OCI-LY7 (cell line): ENCODE data around the gene GPN1. TPM values are rescaled to one million over a fixed set of nuclear protein-coding genes. Genes with fewer than 3 reads are reported as not detected.
"Not testable (repeated sequence)": the region's sequence is repeated elsewhere in the genome, so short reads cannot be mapped to it uniquely, and the experiment has no call there.

Source experiments
- BruUV-seq: library from RNA; stranded (reverse); fragments of 400-500 nt; replicated peaks from 2 replicates; lab custom pipeline; 2021; lab: Mats Ljungman, UMichigan
- CTCF ChIA-PET: fragments of 300-600 bp; sonication (Branson Sonifier 250); formaldehyde crosslinking; loops from one replicate; lab custom pipeline; 2022; ENCODE audit warnings: antibody characterized with exemption; ENCODE audit not compliant: unreplicated experiment; lab: Charles Lee
- POLR2A ChIA-PET: fragments of 300-600 bp; sonication (Branson Sonifier 250); formaldehyde crosslinking; loops from one replicate; lab custom pipeline; 2022; ENCODE audit warnings: antibody characterized with exemption; lab: Charles Lee
- DNase-seq: peaks from one replicate; pipeline ENCODE4 v3.0.0-alpha.2; 2015; ENCODE audit warnings: low spot score
- H2AFZ ChIP-seq: fragments of 200-600 bp; sonication (generic), shearing (Covaris generic); 2 replicates; pipeline ENCODE4 v1.6.1; 2014; ENCODE audit warnings: mild to moderate bottlenecking, antibody characterized with exemption, low read length, moderate library complexity
- H3K27ac ChIP-seq: fragments of 200-600 bp; sonication (generic); 2 replicates; pipeline ENCODE4 v1.5.1; 2014; ENCODE audit warnings: mixed run types, low read depth, mild to moderate bottlenecking, moderate library complexity, low read length, inconsistent platforms; ENCODE audit not compliant: poor library complexity, severe bottlenecking
- H3K36me3 ChIP-seq: fragments of 200-600 bp; sonication (generic); 2 replicates; pipeline ENCODE4 v1.6.1; 2014; ENCODE audit warnings: mild to moderate bottlenecking, antibody characterized with exemption, low read length, moderate library complexity, mixed read lengths; ENCODE audit not compliant: insufficient read depth
- H3K4me1 ChIP-seq: fragments of 200-600 bp; sonication (generic); 2 replicates; pipeline ENCODE4 v1.5.1; 2014; ENCODE audit warnings: mild to moderate bottlenecking, low read length; ENCODE audit not compliant: insufficient read depth, poor library complexity, severe bottlenecking
- H3K4me2 ChIP-seq: fragments of 200-600 bp; sonication (generic); 2 replicates; pipeline ENCODE4 v1.6.1; 2014; ENCODE audit warnings: mild to moderate bottlenecking, low read length
- H3K4me3 ChIP-seq: fragments of 200-600 bp; sonication (generic); 2 replicates; pipeline ENCODE4 v1.5.1; 2014; ENCODE audit warnings: mild to moderate bottlenecking, low read depth, low read length; ENCODE audit not compliant: poor library complexity, severe bottlenecking
- H3K79me2 ChIP-seq: fragments of 200-600 bp; sonication (generic); 2 replicates; pipeline ENCODE4 v1.6.1; 2016; ENCODE audit warnings: low read depth, mild to moderate bottlenecking, low read length, moderate library complexity, mixed read lengths; ENCODE audit not compliant: insufficient read depth
- H3K9me2 ChIP-seq: fragments of 200-600 bp; sonication (generic); 2 replicates; pipeline ENCODE4 v1.6.1; 2016; ENCODE audit warnings: mild to moderate bottlenecking, low read length, mixed read lengths; ENCODE audit not compliant: insufficient read depth
- H3K9me3 ChIP-seq: fragments of 200-600 bp; sonication (generic); 2 replicates; pipeline ENCODE4 v1.6.1; 2014; ENCODE audit warnings: mild to moderate bottlenecking, mixed run types, low read length, mixed read lengths
- H4K20me1 ChIP-seq: fragments of 200-600 bp; sonication (generic); 2 replicates; pipeline ENCODE4 v1.6.1; 2014; ENCODE audit warnings: mild to moderate bottlenecking, antibody characterized with exemption, low read length, moderate library complexity, mixed read lengths; ENCODE audit not compliant: insufficient read depth
- CTCF ChIP-seq: fragments of 200-600 bp; sonication (generic); conservative IDR thresholded peaks from 2 replicates; pipeline ENCODE4 v1.5.1; 2014; ENCODE audit warnings: mild to moderate bottlenecking, antibody characterized with exemption, low read length, moderate library complexity, mixed read lengths
- EZH2phosphoT487 ChIP-seq: fragments of 200-600 bp; sonication (generic); IDR thresholded peaks from 2 replicates; pipeline ENCODE4 v1.6.1; 2018; ENCODE audit warnings: low read depth, borderline replicate concordance, mild to moderate bottlenecking, mixed run types, antibody characterized with exemption, low read length, moderate library complexity, mixed read lengths
- intact Hi-C: fragments of 100-400 bp; cut with micrococcal nuclease; formaldehyde crosslinking; loops from one replicate; pipeline ENCODE4 v1.10.0; 2022; ENCODE audit not compliant: unreplicated experiment
- total RNA-seq, 2 experiments: library from RNA; depleted of rRNA in 1 of 2; stranded (reverse); fragments of >200 nt in 1 of 2; shearing (Covaris generic) in 1 of 2; gene quantifications; 2 replicates each; pipeline ENCODE4 v1.2.3, GENCODE V29; 2014 to 2022

GPN1 gene
- total RNA-seq, 2 experiments from 2014 or later, result 31.1 to 36.6 TPM

GRCh38 chr2:27680571-27680970, 51.7 kb downstream of the GPN1 start:
- intact Hi-C loops, result no loop called here
- H4K20me1 ChIP-seq, result no peaks in the 10 kb centered on the region
- no peak overlapping the region for H3K4me2 ChIP-seq
- no peaks in the 10 kb centered on the region for H3K9me3 ChIP-seq
- ChIA-PET POLR2A (interaction anchor here (1.3 kb wide), 1 partner anchor 10 kb away, joined by 5 read pairs; no protein-coding TSS in a partner anchor), CTCF (no interaction called here)
- H3K36me3 ChIP-seq, result peaks cover 76% of the 10 kb centered on the region
- BruUV-seq, result no TSS peak
- no peaks in the 10 kb centered on the region for H3K79me2 ChIP-seq
- H3K4me1 ChIP-seq, result no peaks in the 10 kb centered on the region
- H3K9me2 ChIP-seq, result no peaks in the 10 kb centered on the region
- TF ChIP-seq CTCF, result no peak
- TF ChIP-seq EZH2phosphoT487, result no peak
- no peak overlapping the region for H3K4me3 ChIP-seq
- no peak overlapping the region for H3K27ac ChIP-seq
- DNase-seq, result no peak
- H2AFZ ChIP-seq, result no peak overlapping the region

- TF ChIP-seq CTCF (no peak), EZH2phosphoT487 (no peak)
- Histone ChIP-seq H3K4me3 (no peak overlapping the region), H3K4me2 (no peak overlapping the region), H3K4me1 (no peaks in the 10 kb centered on the region), H2AFZ (no peak overlapping the region), H3K79me2 (no peaks in the 10 kb centered on the region), H3K36me3 (peaks cover 72% of the 10 kb centered on the region), H4K20me1 (no peaks in the 10 kb centered on the region), H3K27ac (no peak overlapping the region), H3K9me3 (no peaks in the 10 kb centered on the region), H3K9me2 (no peaks in the 10 kb centered on the region)
- CTCF ChIA-PET, result interaction anchor here (0.5 kb wide), 1 partner anchor 331 kb away, joined by 4 read pairs; no protein-coding TSS in a partner anchor
- no peak for DNase-seq
- POLR2A ChIA-PET, result interaction anchor here (0.6 to 1.3 kb wide), 2 partner anchors 9 to 89 kb away, joined by 3 to 5 read pairs; no protein-coding TSS in a partner anchor
- BruUV-seq, result no TSS peak
- intact Hi-C loops, result no loop called here
These were observed 53.0 kb downstream of the GPN1 start for GRCh38 chr2:27681841-27682240.

- H4K20me1 ChIP-seq, BruUV-seq, H3K4me2 ChIP-seq, H3K9me3 ChIP-seq, intact Hi-C loops, H3K27ac ChIP-seq, CTCF ChIA-PET, H3K4me3 ChIP-seq, H2AFZ ChIP-seq, DNase-seq, H3K79me2 ChIP-seq, H3K9me2 ChIP-seq, H3K4me1 ChIP-seq: not testable (repeated sequence)
- peaks cover 72% of the 10 kb centered on the region for H3K36me3 ChIP-seq
- POLR2A ChIA-PET, result interaction anchor here (0.6 to 1.5 kb wide), 3 partner anchors 16 to 787 kb away, joined by 3 to 6 read pairs (median 4); no protein-coding TSS in a partner anchor
These were observed 53.5 kb downstream of the GPN1 start for GRCh38 chr2:27682334-27682771.
